ENCODE data around the gene NTRK2. TPM values are rescaled to one million over a fixed set of nuclear protein-coding genes. Genes with fewer than 3 reads are reported as not detected.
A peak's percentile ranks its signal among the peaks of the same experiment; 100 is the strongest.

Gene NTRK2
- total RNA-seq, 4 donors from 2014 or later: 2.9 to 15.9 (median 8.4) TPM

DNA sequence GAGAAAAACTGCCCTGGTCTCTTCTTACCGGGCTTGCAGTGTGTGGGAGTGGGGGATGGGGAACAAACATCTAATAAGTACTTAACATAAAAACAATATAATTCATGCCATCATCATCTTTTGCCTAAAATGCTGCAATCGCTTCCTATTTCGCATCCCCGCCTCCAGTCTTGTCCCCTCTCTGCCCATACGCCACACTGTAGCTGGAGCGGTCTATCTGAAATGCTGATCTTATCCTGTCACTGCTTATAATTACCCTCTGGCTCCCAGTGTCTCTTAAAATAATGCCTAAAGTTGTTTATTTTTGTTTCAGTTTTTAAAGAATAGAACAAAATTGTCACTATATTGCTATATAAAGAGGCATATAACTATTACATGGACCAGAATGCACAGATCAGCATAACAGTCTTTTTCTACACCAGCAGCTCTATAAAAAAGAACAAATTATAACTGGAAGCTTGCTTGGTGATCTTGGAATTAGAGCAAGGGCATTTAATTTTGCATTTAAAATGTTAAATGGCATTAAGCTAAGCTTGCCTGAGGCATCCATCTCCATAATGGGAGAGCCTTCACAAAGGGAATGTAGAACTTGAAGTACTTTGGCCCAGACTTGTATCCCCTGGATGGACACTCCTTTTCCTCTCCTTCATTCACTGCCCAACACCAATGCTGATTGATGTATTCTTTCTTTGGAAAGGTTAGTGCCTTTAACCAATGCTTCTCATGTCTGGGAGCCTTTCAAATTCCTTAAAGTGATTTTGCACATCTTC, 12.2 kb downstream of the NTRK2 start:
- Histone ChIP-seq H3K36me3 (no peaks in the 10 kb centered on the region), H3K27me3 (no peaks in the 10 kb centered on the region), H3K27ac (no peak overlapping the region), H3K4me1 (peaks cover 0 to 10% (median 0%) of the 10 kb centered on the region in 3 donors), H3K4me3 (no peak overlapping the region), H3K9me3 (no peaks in the 10 kb centered on the region)
- DNase-seq: no peak
- TF ChIP-seq POLR2A (IDR thresholded peaks at IDR 0.05): no peak
- TF ChIP-seq, protein P1, sequence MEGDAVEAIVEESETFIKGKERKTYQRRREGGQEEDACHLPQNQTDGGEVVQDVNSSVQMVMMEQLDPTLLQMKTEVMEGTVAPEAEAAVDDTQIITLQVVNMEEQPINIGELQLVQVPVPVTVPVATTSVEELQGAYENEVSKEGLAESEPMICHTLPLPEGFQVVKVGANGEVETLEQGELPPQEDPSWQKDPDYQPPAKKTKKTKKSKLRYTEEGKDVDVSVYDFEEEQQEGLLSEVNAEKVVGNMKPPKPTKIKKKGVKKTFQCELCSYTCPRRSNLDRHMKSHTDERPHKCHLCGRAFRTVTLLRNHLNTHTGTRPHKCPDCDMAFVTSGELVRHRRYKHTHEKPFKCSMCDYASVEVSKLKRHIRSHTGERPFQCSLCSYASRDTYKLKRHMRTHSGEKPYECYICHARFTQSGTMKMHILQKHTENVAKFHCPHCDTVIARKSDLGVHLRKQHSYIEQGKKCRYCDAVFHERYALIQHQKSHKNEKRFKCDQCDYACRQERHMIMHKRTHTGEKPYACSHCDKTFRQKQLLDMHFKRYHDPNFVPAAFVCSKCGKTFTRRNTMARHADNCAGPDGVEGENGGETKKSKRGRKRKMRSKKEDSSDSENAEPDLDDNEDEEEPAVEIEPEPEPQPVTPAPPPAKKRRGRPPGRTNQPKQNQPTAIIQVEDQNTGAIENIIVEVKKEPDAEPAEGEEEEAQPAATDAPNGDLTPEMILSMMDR (IDR thresholded peaks at IDR 0.05): no peak
- 90 to 92% methylated on average over 6 of the region's 6 CpGs for WGBS, 2 donors
- intact Hi-C loops (cut with DNase I): no loop called here

DNA sequence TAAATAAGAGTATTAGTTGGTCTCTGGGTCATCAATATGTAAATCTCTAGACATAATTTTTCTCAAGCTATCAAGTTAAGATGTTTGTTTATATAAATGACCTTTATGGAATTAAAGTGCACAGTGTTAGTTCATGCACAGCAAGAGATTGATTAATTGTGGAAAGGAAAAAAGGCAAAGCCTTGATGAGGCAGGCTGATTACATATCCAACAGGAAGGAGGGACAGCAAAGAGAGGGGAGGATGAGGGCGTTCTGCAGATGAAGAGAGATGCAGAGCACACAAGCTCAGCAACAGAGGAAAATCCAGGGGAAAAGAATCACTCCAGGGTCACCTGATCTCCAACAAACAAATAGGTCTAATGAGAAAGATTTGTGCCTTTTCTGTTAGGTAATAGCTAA, 16.5 kb downstream of the NTRK2 start:
- peaks cover 0 to 10% (median 0%) of the 10 kb centered on the region in 3 donors for H3K4me1 ChIP-seq
- no peak overlapping the region for H3K4me3 ChIP-seq
- no peaks in the 10 kb centered on the region for H3K36me3 ChIP-seq
- WGBS, 2 donors: 58 to 63% methylated on average over 1 of the region's 1 CpG
- no peaks in the 10 kb centered on the region for H3K9me3 ChIP-seq
- H3K27ac ChIP-seq: no peak overlapping the region
- H3K27me3 ChIP-seq: no peaks in the 10 kb centered on the region
- intact Hi-C loops (cut with DNase I): no loop called here
- DNase-seq: no peak
- TF ChIP-seq, protein P1 (IDR thresholded peaks at IDR 0.05): no peak
- TF ChIP-seq POLR2A (IDR thresholded peaks at IDR 0.05): no peak

DNA sequence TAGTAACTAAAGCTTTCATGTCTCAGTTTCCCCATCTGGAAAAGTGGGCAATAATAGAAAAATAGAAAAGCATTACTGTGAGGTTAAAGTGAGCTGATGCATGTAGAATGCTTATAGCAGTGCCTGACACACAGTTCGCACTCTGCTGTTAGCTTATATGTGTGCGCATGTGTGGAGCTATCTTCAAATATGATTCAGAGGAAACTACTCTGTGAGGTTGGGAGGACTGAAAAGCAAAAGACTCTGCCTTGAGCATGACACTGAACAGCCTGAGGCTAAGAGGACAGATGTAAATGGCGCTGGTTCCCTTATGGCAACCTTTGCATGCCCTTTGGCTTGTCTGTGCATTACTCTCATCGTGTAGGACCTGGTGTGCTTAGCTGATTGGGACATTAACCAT, 19.4 kb downstream of the NTRK2 start:
- Histone ChIP-seq H3K27me3 (no peaks in the 10 kb centered on the region), H3K4me3 (no peak overlapping the region), H3K36me3 (no peaks in the 10 kb centered on the region), H3K9me3 (no peaks in the 10 kb centered on the region), H3K4me1 (no peaks in the 10 kb centered on the region), H3K27ac (no peak overlapping the region)
- no peak for TF ChIP-seq POLR2A (IDR thresholded peaks at IDR 0.05)
- TF ChIP-seq, protein P1 (IDR thresholded peaks at IDR 0.05): no peak
- no peak for DNase-seq
- WGBS, 2 donors: 71 to 72% methylated on average over 4 of the region's 4 CpGs
- intact Hi-C loops (cut with DNase I): no loop called here

GRCh38 chr9:84691634-84692033, 22.1 kb downstream of the NTRK2 start:
- H3K4me3 ChIP-seq: no peak overlapping the region
- no peaks in the 10 kb centered on the region for H3K4me1 ChIP-seq
- WGBS, 2 donors: 86 to 89% methylated on average over 2 to 3 of the region's 5 CpGs
- intact Hi-C loops (cut with DNase I): loop anchor here (10.0 kb wide), 1 partner anchor 263 kb away; no protein-coding TSS in a partner anchor
- no peaks in the 10 kb centered on the region for H3K36me3 ChIP-seq
- DNase-seq: no peak
- H3K27me3 ChIP-seq: no peaks in the 10 kb centered on the region
- H3K27ac ChIP-seq: no peak overlapping the region
- TF ChIP-seq, protein P1 (IDR thresholded peaks at IDR 0.05): no peak
- no peak for TF ChIP-seq POLR2A (IDR thresholded peaks at IDR 0.05)
- H3K9me3 ChIP-seq: no peaks in the 10 kb centered on the region

- intact Hi-C loops (cut with DNase I): loop anchor here (10.0 kb wide), 1 partner anchor 261 kb away; no protein-coding TSS in a partner anchor
- no peaks in the 10 kb centered on the region for H3K36me3 ChIP-seq
- no peaks in the 10 kb centered on the region for H3K27me3 ChIP-seq
- peak overlapping the region in 1 of 4 donors; percentile 13 for H3K4me3 ChIP-seq
- no peak for DNase-seq
- 55 to 78% methylated on average over 3 of the region's 3 CpGs for WGBS, 2 donors
- H3K27ac ChIP-seq: no peak overlapping the region
- H3K4me1 ChIP-seq: no peaks in the 10 kb centered on the region
- no peaks in the 10 kb centered on the region for H3K9me3 ChIP-seq
- TF ChIP-seq, protein P1 (IDR thresholded peaks at IDR 0.05): no peak
- no peak for TF ChIP-seq POLR2A (IDR thresholded peaks at IDR 0.05)
These were observed 24.7 kb downstream of the NTRK2 start for GRCh38 chr9:84694248-84694647.
